ENCODE data around the gene TTLL9.

DNA sequence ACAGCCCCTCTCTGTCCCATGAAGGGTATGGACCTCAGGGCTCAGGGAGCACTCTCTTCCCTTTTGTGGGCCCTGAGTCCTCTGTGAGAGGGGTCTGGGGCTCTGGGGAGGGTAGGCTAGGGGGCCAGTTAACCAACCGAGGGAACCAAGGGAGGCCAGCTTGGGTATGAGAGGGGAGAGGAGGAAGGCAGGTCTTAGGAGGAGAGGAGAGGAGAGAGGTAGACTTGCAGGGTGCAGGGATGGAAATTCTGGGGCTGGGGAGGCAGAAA, 827 bp upstream of the TTLL9 start:
- TF ChIP-seq CTCF (IDR thresholded peaks at IDR 0.05) (no peak), POLR2A (IDR thresholded peaks at IDR 0.05) (no peak)

All from upper lobe of left lung (tissue), 4 donors.